Esophagus muscularis mucosa (tissue), 4 donors: ENCODE measurements around the gene UBIAD1.

Source experiments
- EP300 ChIP-seq: sonication (generic); formaldehyde crosslinking; IDR thresholded peaks from one replicate; pipeline ENCODE4 v1.6.1; 2017; ENCODE audit warnings: antibody characterized with exemption
- POLR2A ChIP-seq: fragments of 450-650 bp; IDR thresholded peaks from one replicate; pipeline ENCODE4 v1.6.1; 2017; ENCODE audit warnings: antibody characterized with exemption, moderate library complexity, mild to moderate bottlenecking, low read depth
- POLR2AphosphoS5 ChIP-seq, 2 donors: sonication (generic); formaldehyde crosslinking; IDR thresholded peaks; one replicate each; pipeline ENCODE4 v1.6.1; 2017; ENCODE audit warnings: antibody characterized with exemption in 2 of 2
- TF ChIP-seq, protein P1 (sequence below), 3 experiments: fragments of 200-600 bp in 2 of 3; fragments of 450-650 bp in 1 of 3; sonication (generic) in 2 of 3; IDR thresholded peaks; one replicate each; pipeline ENCODE4 v1.5.1; 2017 to 2019; ENCODE audit warnings: antibody characterized with exemption in 3 of 3, mild to moderate bottlenecking in 2 of 3, moderate library complexity in 1 of 3

DNA sequence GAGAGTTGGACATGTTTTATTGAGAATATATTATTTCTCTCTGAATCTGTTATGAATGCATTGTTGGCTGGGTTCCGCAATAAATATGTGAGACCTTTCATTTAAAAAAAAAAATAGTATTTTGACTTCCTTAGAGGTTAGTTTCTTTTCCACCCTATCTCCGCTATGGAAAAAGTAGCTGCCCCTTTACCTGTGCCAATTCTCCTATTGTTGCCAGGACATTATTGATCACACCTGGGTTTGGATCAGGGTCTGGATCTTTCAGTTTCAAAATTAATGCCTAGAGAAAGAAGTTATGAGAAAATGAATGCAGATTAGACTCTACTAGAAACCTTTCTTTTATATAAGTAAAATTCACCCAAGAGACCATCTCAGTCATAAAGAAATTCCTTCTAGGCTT, 39.8 kb upstream of the UBIAD1 start:
- TF ChIP-seq POLR2AphosphoS5 (IDR thresholded peaks at IDR 0.05): no peak
- TF ChIP-seq, protein P1, sequence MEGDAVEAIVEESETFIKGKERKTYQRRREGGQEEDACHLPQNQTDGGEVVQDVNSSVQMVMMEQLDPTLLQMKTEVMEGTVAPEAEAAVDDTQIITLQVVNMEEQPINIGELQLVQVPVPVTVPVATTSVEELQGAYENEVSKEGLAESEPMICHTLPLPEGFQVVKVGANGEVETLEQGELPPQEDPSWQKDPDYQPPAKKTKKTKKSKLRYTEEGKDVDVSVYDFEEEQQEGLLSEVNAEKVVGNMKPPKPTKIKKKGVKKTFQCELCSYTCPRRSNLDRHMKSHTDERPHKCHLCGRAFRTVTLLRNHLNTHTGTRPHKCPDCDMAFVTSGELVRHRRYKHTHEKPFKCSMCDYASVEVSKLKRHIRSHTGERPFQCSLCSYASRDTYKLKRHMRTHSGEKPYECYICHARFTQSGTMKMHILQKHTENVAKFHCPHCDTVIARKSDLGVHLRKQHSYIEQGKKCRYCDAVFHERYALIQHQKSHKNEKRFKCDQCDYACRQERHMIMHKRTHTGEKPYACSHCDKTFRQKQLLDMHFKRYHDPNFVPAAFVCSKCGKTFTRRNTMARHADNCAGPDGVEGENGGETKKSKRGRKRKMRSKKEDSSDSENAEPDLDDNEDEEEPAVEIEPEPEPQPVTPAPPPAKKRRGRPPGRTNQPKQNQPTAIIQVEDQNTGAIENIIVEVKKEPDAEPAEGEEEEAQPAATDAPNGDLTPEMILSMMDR (IDR thresholded peaks at IDR 0.05): no peak
- TF ChIP-seq EP300: no peak
- TF ChIP-seq POLR2A: no peak
